CD4-positive, alpha-beta memory T cell (primary cell): ENCODE measurements around the gene HEMK1. TPM values are rescaled to one million over a fixed set of nuclear protein-coding genes. Genes with fewer than 3 reads are reported as not detected.

ENCODE experiments used
- CTCF ChIA-PET: fragments of 350-600 bp; sonication (Branson Sonifier 250); formaldehyde crosslinking; loops from one replicate; lab custom pipeline; 2021; ENCODE audit warnings: inconsistent platforms; ENCODE audit not compliant: partially characterized antibody; lab: Charles Lee
- POLR2A ChIA-PET: fragments of 350-600 bp; sonication (Branson Sonifier 250); formaldehyde crosslinking; loops from one replicate; lab custom pipeline; 2021; ENCODE audit not compliant: partially characterized antibody; lab: Charles Lee
- DNase-seq, 5 donors: peaks; one replicate each; pipeline versions ENCODE4 v3.0.0 to v3.0.0-alpha.2; 2020 to 2022; ENCODE audit warnings: mixed read lengths in 1 of 5
- H3K27ac ChIP-seq: one replicate; pipeline ENCODE4 v1.7.0; 2013; ENCODE audit warnings: low read depth, low read length
- H3K27me3 ChIP-seq: 2 replicates; pipeline ENCODE4 v1.7.0; 2013; ENCODE audit warnings: mild to moderate bottlenecking, low read length, moderate library complexity; ENCODE audit not compliant: insufficient read depth
- H3K36me3 ChIP-seq: 2 replicates; pipeline ENCODE4 v1.7.0; 2013; ENCODE audit warnings: mild to moderate bottlenecking, low read length, moderate library complexity; ENCODE audit not compliant: insufficient read depth
- H3K4me1 ChIP-seq: 2 replicates; pipeline ENCODE4 v1.7.0; 2013; ENCODE audit warnings: mild to moderate bottlenecking, low read length, moderate library complexity; ENCODE audit not compliant: insufficient read depth
- H3K4me3 ChIP-seq, 2 donors: one replicate each; pipeline ENCODE4 v1.7.0; 2013; ENCODE audit warnings: low read length in 2 of 2, mild to moderate bottlenecking in 1 of 2
- H3K9me3 ChIP-seq, 2 donors: one replicate each; pipeline ENCODE4 v1.7.0; 2013; ENCODE audit warnings: low read length in 2 of 2, control low read depth in 1 of 2; ENCODE audit not compliant: control insufficient read depth in 1 of 2
- H3K27ac Mint-ChIP-seq, 7 donors: one replicate each; pipeline ENCODE4 v1.8.0; 2020 to 2021; ENCODE audit warnings: mixed read lengths in 7 of 7, mild to moderate bottlenecking in 6 of 7, inconsistent platforms in 3 of 7, moderate library complexity in 3 of 7
- H3K27me3 Mint-ChIP-seq, 2 donors: one replicate each; pipeline ENCODE4 v1.8.0; 2020 to 2021; ENCODE audit warnings: mixed read lengths in 2 of 2
- H3K36me3 Mint-ChIP-seq, 2 donors: one replicate each; pipeline ENCODE4 v1.8.0; 2020 to 2021; ENCODE audit warnings: mixed read lengths in 2 of 2, inconsistent platforms in 1 of 2, mild to moderate bottlenecking in 1 of 2
- H3K4me1 Mint-ChIP-seq, 4 donors: one replicate each; pipeline ENCODE4 v1.8.0; 2020 to 2021; ENCODE audit warnings: mixed read lengths in 4 of 4, mild to moderate bottlenecking in 1 of 4
- H3K4me3 Mint-ChIP-seq, 8 donors: one replicate each; pipeline ENCODE4 v1.8.0; 2020 to 2021; ENCODE audit warnings: mixed read lengths in 8 of 8, mild to moderate bottlenecking in 7 of 8, moderate library complexity in 6 of 8, inconsistent platforms in 3 of 8
- H3K9me3 Mint-ChIP-seq, 8 donors: one replicate each; pipeline ENCODE4 v1.8.0; 2020 to 2021; ENCODE audit warnings: mixed read lengths in 8 of 8, mild to moderate bottlenecking in 5 of 8, inconsistent platforms in 3 of 8, moderate library complexity in 1 of 8
- intact Hi-C: fragments of 100-400 bp; cut with micrococcal nuclease; formaldehyde crosslinking; loops from one replicate; pipeline ENCODE4 v1.15.1; 2023
- polyA plus RNA-seq, 2 donors: library from polyadenylated mRNA; unstranded; fragments of 300-500 nt; fragmentation: Illumina TruSeq; gene quantifications; one replicate each; pipeline ENCODE4 v1.2.3, GENCODE V29; 2021
- total RNA-seq, 2 experiments: library from RNA; stranded (reverse); gene quantifications; one replicate each; pipeline ENCODE4 v1.2.3, GENCODE V29; 2021

HEMK1 gene
- total RNA-seq, result 10 to 100 TPM; 55.3 to 56.7 TPM
- 10 to 100 TPM; 21.2 to 36.7 TPM for polyA plus RNA-seq

- H3K27me3 Mint-ChIP-seq, result no peaks in the 10 kb centered on the region
- H3K27ac Mint-ChIP-seq, result peak within 1 kb of the TSS; percentile 92 to 100 (median 98)
- H3K27me3 ChIP-seq, result no peaks in the 10 kb centered on the region
- H3K4me3 Mint-ChIP-seq, result peak within 1 kb of the TSS; percentile 93 to 98 (median 96)
- H3K27ac ChIP-seq, result peak within 1 kb of the TSS; percentile 83
- POLR2A ChIA-PET, result interaction anchor here (0.6 to 18.7 kb wide), 32 partner anchors 9 to 1483 kb away, joined by 3 to 1072 read pairs (median 5); partner anchors contain the start of genes CISH, CYB561D2, DCAF1 and HYAL3
- H3K36me3 Mint-ChIP-seq, result peaks cover 0 to 6% of the 10 kb centered on the region in 2 donors
- peaks cover 7% of the 10 kb centered on the region for H3K36me3 ChIP-seq
- peaks cover 45 to 83% (median 57%) of the 10 kb centered on the region in 4 donors for H3K4me1 Mint-ChIP-seq
- intact Hi-C loops, result loop anchor here (1.0 to 5.0 kb wide), 3 partner anchors 202 to 932 kb away; partner anchors contain the start of gene DCAF1
- CTCF ChIA-PET, result interaction anchor here (1.0 to 21.1 kb wide), 6 partner anchors 9 to 221 kb away, joined by 3 to 996 read pairs (median 18); partner anchors contain the start of genes CISH and MAPKAPK3
- peaks cover 71% of the 10 kb centered on the region for H3K4me1 ChIP-seq
- DNase-seq, result peak; percentile 90 to 92 (median 91)
- no peaks in the 10 kb centered on the region for H3K9me3 ChIP-seq
- peak within 1 kb of the TSS; percentile 88 to 93 for H3K4me3 ChIP-seq
- no peaks in the 10 kb centered on the region for H3K9me3 Mint-ChIP-seq
Observed at GRCh38 chr3:50568947-50569749, at the start of gene HEMK1. Gene HEMK1 (plus strand): TSS chr3:50569522. CDS start chr3:50571105, 1,583 bp downstream.

- POLR2A ChIA-PET, result no interaction called here
- Mint-ChIP-seq H3K27ac (peak overlapping the region in 1 of 7 donors; percentile 34), H3K27me3 (peaks cover 0 to 5% of the 10 kb centered on the region in 2 donors)
Observed at GRCh38 chr3:50520849-50521248, 48.5 kb upstream of the HEMK1 start.

GRCh38 chr3:50521572-50521971 lies 47.8 kb upstream of the HEMK1 start:
- peaks cover 0 to 5% of the 10 kb centered on the region in 2 donors for H3K27me3 Mint-ChIP-seq
- intact Hi-C loops, result no loop called here
- DNase-seq, result peak in 1 of 5 donors; percentile 6
- CTCF ChIA-PET, result interaction anchor here (1.5 to 3.9 kb wide), 3 partner anchors 28 to 131 kb away, joined by 5 to 25 read pairs (median 6); no protein-coding TSS in a partner anchor
- H3K27ac ChIP-seq, result no peak overlapping the region
- H3K4me3 ChIP-seq, result no peak overlapping the region
- no peaks in the 10 kb centered on the region for H3K27me3 ChIP-seq
- no peaks in the 10 kb centered on the region for H3K4me1 ChIP-seq
- no peaks in the 10 kb centered on the region for H3K36me3 ChIP-seq
- H3K36me3 Mint-ChIP-seq, result no peaks in the 10 kb centered on the region
- no peak overlapping the region for H3K4me3 Mint-ChIP-seq
- POLR2A ChIA-PET, result no interaction called here
- no peaks in the 10 kb centered on the region for H3K9me3 Mint-ChIP-seq
- H3K9me3 ChIP-seq, result no peaks in the 10 kb centered on the region
- peaks cover 3 to 10% (median 4%) of the 10 kb centered on the region in 4 donors for H3K4me1 Mint-ChIP-seq
- no peak overlapping the region for H3K27ac Mint-ChIP-seq

More at GRCh38 chr3:50520849-50521248, 48.5 kb upstream of the HEMK1 start:
- no peaks in the 10 kb centered on the region for H3K9me3 ChIP-seq
- Mint-ChIP-seq H3K4me1 (peaks cover 3 to 10% (median 5%) of the 10 kb centered on the region in 4 donors), H3K9me3 (peaks cover 0 to 1% (median 0%) of the 10 kb centered on the region in 8 donors), H3K4me3 (no peak overlapping the region), H3K36me3 (no peaks in the 10 kb centered on the region)
- H3K27me3 ChIP-seq, result no peaks in the 10 kb centered on the region
- H3K27ac ChIP-seq, result no peak overlapping the region
- CTCF ChIA-PET, result interaction anchor here (2.2 to 3.9 kb wide), 2 partner anchors 94 to 132 kb away, joined by 6 to 25 read pairs; no protein-coding TSS in a partner anchor
- H3K36me3 ChIP-seq, result no peaks in the 10 kb centered on the region
- no peak overlapping the region for H3K4me3 ChIP-seq
- intact Hi-C loops, result no loop called here
- peak in 1 of 5 donors; percentile 9 for DNase-seq
- peaks cover 4% of the 10 kb centered on the region for H3K4me1 ChIP-seq

- H3K36me3 Mint-ChIP-seq, result no peaks in the 10 kb centered on the region
- ChIA-PET POLR2A (interaction anchor here (0.6 to 1.8 kb wide), 2 partner anchors 14 to 24 kb away, joined by 3 to 4 read pairs; no protein-coding TSS in a partner anchor), CTCF (interaction anchor here (0.7 to 3.9 kb wide), 7 partner anchors 12 to 91 kb away, joined by 3 to 25 read pairs (median 5); no protein-coding TSS in a partner anchor)
- H3K27me3 ChIP-seq, result no peaks in the 10 kb centered on the region
- DNase-seq, result no peak
- H3K27ac Mint-ChIP-seq, result no peak overlapping the region
- no peak overlapping the region for H3K27ac ChIP-seq
- no peak overlapping the region for H3K4me3 Mint-ChIP-seq
- no peaks in the 10 kb centered on the region for H3K9me3 ChIP-seq
- peaks cover 3 to 10% (median 4%) of the 10 kb centered on the region in 4 donors for H3K4me1 Mint-ChIP-seq
- intact Hi-C loops, result no loop called here
- H3K4me1 ChIP-seq, result no peaks in the 10 kb centered on the region
- H3K36me3 ChIP-seq, result no peaks in the 10 kb centered on the region
- peaks cover 0 to 9% of the 10 kb centered on the region in 2 donors for H3K27me3 Mint-ChIP-seq
- H3K9me3 Mint-ChIP-seq, result no peaks in the 10 kb centered on the region
- H3K4me3 ChIP-seq, result no peak overlapping the region
Observed at GRCh38 chr3:50523279-50523811, 46.0 kb upstream of the HEMK1 start.

- Histone ChIP-seq H3K27me3 (no peaks in the 10 kb centered on the region), H3K4me3 (no peak overlapping the region), H3K4me1 (no peaks in the 10 kb centered on the region), H3K27ac (no peak overlapping the region), H3K36me3 (no peaks in the 10 kb centered on the region), H3K9me3 (no peaks in the 10 kb centered on the region)
- H3K4me3 Mint-ChIP-seq, result no peak overlapping the region
- CTCF ChIA-PET, result interaction anchor here (2.2 to 3.9 kb wide), 2 partner anchors 18 to 90 kb away, joined by 12 to 25 read pairs; no protein-coding TSS in a partner anchor
- peaks cover 0 to under 1% (median 0%) of the 10 kb centered on the region in 4 donors for H3K4me1 Mint-ChIP-seq
- intact Hi-C loops, result no loop called here
- peaks cover 4 to 14% of the 10 kb centered on the region in 2 donors for H3K27me3 Mint-ChIP-seq
- no peaks in the 10 kb centered on the region for H3K36me3 Mint-ChIP-seq
- H3K27ac Mint-ChIP-seq, result no peak overlapping the region
- no peaks in the 10 kb centered on the region for H3K9me3 Mint-ChIP-seq
- no peak for DNase-seq
- POLR2A ChIA-PET, result no interaction called here
Observed at GRCh38 chr3:50524746-50525145, 44.6 kb upstream of the HEMK1 start.

- no peaks in the 10 kb centered on the region for H3K36me3 Mint-ChIP-seq
- no peak overlapping the region for H3K4me3 ChIP-seq
- intact Hi-C loops, result no loop called here
- no peaks in the 10 kb centered on the region for H3K4me1 Mint-ChIP-seq
- no peaks in the 10 kb centered on the region for H3K36me3 ChIP-seq
- CTCF ChIA-PET, result interaction anchor here (2.2 kb wide), 1 partner anchor 17 kb away, joined by 12 read pairs; no protein-coding TSS in a partner anchor
- POLR2A ChIA-PET, result no interaction called here
- DNase-seq, result peak in 1 of 5 donors; percentile 13
- no peaks in the 10 kb centered on the region for H3K9me3 ChIP-seq
- H3K27ac Mint-ChIP-seq, result no peak overlapping the region
- peaks cover 5 to 15% of the 10 kb centered on the region in 2 donors for H3K27me3 Mint-ChIP-seq
- H3K9me3 Mint-ChIP-seq, result no peaks in the 10 kb centered on the region
- no peaks in the 10 kb centered on the region for H3K27me3 ChIP-seq
- no peaks in the 10 kb centered on the region for H3K4me1 ChIP-seq
- no peak overlapping the region for H3K4me3 Mint-ChIP-seq
- no peak overlapping the region for H3K27ac ChIP-seq
Observed at GRCh38 chr3:50525191-50525910, 44.0 kb upstream of the HEMK1 start.
